ENCODE results near the gene COG7.

Gene COG7

GRCh38 chr16:23365602-23366240 is 87.3 kb downstream of the COG7 start:
- TF ChIP-seq CTCF (IDR thresholded peaks at IDR 0.05; ENCODE audit: borderline replicate concordance, insufficient read depth, low read depth, low read length), result no peak
- no peak overlapping the region for H3K4me3 ChIP-seq (ENCODE audit: low read depth, low read length)

- TF ChIP-seq CTCF (IDR thresholded peaks at IDR 0.05; ENCODE audit: borderline replicate concordance, insufficient read depth, low read depth, low read length), result no peak
Measured at GRCh38 chr16:23362460-23363317, 90.3 kb downstream of the COG7 start.

DNA sequence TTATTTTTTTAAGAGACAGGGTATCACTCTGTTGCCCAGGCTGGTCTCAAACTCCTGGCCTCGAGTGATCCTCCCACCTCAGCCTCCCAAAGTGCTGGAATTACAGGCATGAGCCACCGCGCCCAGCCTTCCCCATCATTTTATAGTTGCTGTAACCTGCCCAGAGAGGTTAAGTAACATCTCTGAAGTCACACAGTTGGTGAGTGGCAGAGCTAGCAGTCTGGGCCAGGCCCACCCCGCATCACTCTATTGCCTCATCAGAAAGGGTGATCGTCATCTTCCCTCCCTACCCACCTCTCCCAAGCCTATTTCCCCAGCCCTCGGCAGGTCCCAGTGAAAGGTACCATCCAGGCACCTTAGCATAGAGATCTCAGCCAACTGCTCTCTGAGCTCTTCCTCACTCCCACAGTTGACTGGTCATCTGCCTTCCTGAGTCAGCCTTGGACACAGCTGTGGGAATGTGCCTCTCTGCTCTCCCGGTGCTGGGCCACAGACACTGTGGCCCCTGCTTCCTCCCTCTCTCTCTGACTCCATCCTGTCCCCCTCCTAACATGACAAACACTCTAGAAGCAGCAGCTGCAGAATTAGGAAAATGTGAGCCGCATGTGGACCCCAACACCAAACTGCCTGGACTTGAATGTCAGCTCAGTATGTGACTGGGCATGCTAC is 93.8 kb downstream of the COG7 start:
- H3K4me3 ChIP-seq (ENCODE audit: low read depth, low read length), result no peak overlapping the region
- TF ChIP-seq CTCF (IDR thresholded peaks at IDR 0.05; ENCODE audit: borderline replicate concordance, insufficient read depth, low read depth, low read length), result no peak

More at GRCh38 chr16:23362460-23363317, 90.3 kb downstream of the COG7 start:
- H3K4me3 ChIP-seq (ENCODE audit: low read depth, low read length), result no peak overlapping the region

- no peak overlapping the region for H3K4me3 ChIP-seq (ENCODE audit: low read depth, low read length)
- TF ChIP-seq CTCF (IDR thresholded peaks at IDR 0.05; ENCODE audit: borderline replicate concordance, insufficient read depth, low read depth, low read length), result no peak
Measured at GRCh38 chr16:23357761-23358290, 95.2 kb downstream of the COG7 start.

DNA sequence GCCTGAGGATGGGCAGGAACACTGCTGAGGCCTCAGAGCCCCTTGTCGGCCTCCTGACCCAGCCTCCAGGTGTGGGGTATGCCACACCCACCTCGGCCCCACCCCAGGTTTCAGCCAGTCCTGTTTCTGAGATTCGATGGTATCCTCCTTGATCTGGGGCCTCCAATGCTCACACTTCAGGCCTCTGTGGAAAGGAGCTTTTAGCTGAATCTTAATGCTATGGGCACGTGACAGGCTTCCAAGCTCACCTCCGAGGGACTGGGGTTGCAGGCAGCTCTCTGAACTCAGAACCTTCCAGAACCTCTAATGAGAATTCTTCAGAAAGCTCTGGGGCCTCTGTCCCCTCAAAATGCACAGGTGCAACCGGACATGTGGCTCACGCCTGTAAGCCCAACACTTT is 96.0 kb downstream of the COG7 start:
- no peak overlapping the region for H3K4me3 ChIP-seq (ENCODE audit: low read depth, low read length)
- TF ChIP-seq CTCF (IDR thresholded peaks at IDR 0.05; ENCODE audit: borderline replicate concordance, insufficient read depth, low read depth, low read length), result no peak

DNA sequence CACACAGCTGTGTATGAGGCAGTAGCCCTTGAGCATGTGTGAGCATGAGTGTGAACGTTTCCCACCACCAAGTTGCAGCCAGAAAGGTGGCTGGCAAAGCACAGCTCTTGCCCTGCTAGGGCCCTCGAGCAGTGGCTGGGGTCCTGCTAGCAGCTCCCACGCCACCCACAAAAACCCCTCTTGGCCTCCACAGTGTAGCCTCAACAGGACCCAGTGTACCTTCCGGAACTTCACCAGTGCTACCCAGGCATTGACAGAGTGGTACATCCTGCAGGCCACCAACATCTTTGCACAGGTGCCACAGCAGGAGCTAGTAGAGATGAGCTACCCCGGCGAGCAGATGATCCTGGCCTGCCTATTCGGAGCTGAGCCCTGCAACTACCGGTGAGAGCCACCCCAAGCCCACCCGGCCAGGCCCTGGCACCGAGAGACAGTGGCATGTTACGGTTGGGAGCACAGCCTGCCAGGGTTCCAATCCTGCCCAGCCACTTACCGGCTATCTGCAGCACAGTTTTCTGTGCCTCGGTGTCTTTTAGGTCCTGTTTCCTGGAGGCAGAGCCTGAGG is 97.8 kb downstream of the COG7 start:
- no peak for TF ChIP-seq CTCF (IDR thresholded peaks at IDR 0.05; ENCODE audit: borderline replicate concordance, insufficient read depth, low read depth, low read length)
- H3K4me3 ChIP-seq (ENCODE audit: low read depth, low read length), result no peak overlapping the region

Data from GM12875 (cell line).